AG09309 (cell line): ENCODE results near the gene IFNG-AS1.

Experiments
- DNase-seq: peaks from one replicate; pipeline ENCODE4 v3.0.0-alpha.2; 2010; ENCODE audit warnings: low read depth
- H3K4me3 ChIP-seq: 2 replicates; pipeline ENCODE4 v1.5.1; 2011; ENCODE audit warnings: mild to moderate bottlenecking, low read depth, low read length, moderate library complexity; ENCODE audit not compliant: control insufficient read depth
- CTCF ChIP-seq: IDR thresholded peaks from 2 replicates; pipeline ENCODE4 v1.5.1; 2011; ENCODE audit warnings: mild to moderate bottlenecking, low read depth, low read length, inconsistent platforms; ENCODE audit not compliant: insufficient read depth, control insufficient read depth; ENCODE audit errors: missing control alignments

IFNG-AS1 gene

GRCh38 chr12:68030248-68030647 lies 41.0 kb downstream of the IFNG-AS1 start:
- H3K4me3 ChIP-seq: no peak overlapping the region
- no peak for TF ChIP-seq CTCF
- DNase-seq: no peak

- DNase-seq: no peak
- TF ChIP-seq CTCF: no peak
- no peak overlapping the region for H3K4me3 ChIP-seq
Observed at GRCh38 chr12:68031174-68031573, 41.9 kb downstream of the IFNG-AS1 start.

- TF ChIP-seq CTCF: no peak
- no peak for DNase-seq
- H3K4me3 ChIP-seq: no peak overlapping the region
Observed at GRCh38 chr12:68031881-68032739, 42.9 kb downstream of the IFNG-AS1 start.

- no peak for DNase-seq
- no peak overlapping the region for H3K4me3 ChIP-seq
- no peak for TF ChIP-seq CTCF
Observed at GRCh38 chr12:68034567-68034966, 45.3 kb downstream of the IFNG-AS1 start.

- no peak overlapping the region for H3K4me3 ChIP-seq
Observed at GRCh38 chr12:68036642-68037041, 47.4 kb downstream of the IFNG-AS1 start.

GRCh38 chr12:68037616-68038255 lies 48.5 kb downstream of the IFNG-AS1 start:
- H3K4me3 ChIP-seq: no peak overlapping the region
- TF ChIP-seq CTCF: no peak
- DNase-seq: no peak

More at GRCh38 chr12:68036642-68037041, 47.4 kb downstream of the IFNG-AS1 start:
- TF ChIP-seq CTCF: no peak
- no peak for DNase-seq

- no peak for DNase-seq
- no peak for TF ChIP-seq CTCF
- no peak overlapping the region for H3K4me3 ChIP-seq
Observed at GRCh38 chr12:68038650-68039049, 49.4 kb downstream of the IFNG-AS1 start.
